Glutamatergic neuron (in vitro differentiated cells): ENCODE results near the gene IFNG. TPM values are rescaled to one million over a fixed set of nuclear protein-coding genes. Genes with fewer than 3 reads are reported as not detected.
A peak's percentile ranks its signal among the peaks of the same experiment; 100 is the strongest.

Experiments
- DNase-seq: peaks from one replicate; pipeline ENCODE4 v3.0.0; 2022
- H3K27ac Mint-ChIP-seq: one replicate; pipeline ENCODE4 v1.8.0; 2020; ENCODE audit warnings: mild to moderate bottlenecking, mixed read lengths, inconsistent platforms; ENCODE audit not compliant: unreplicated experiment
- H3K27me3 Mint-ChIP-seq: one replicate; pipeline ENCODE4 v1.8.0; 2020; ENCODE audit warnings: mild to moderate bottlenecking, moderate library complexity, mixed read lengths, inconsistent platforms; ENCODE audit not compliant: unreplicated experiment
- H3K36me3 Mint-ChIP-seq: one replicate; pipeline ENCODE4 v1.8.0; 2020; ENCODE audit warnings: mild to moderate bottlenecking, mixed read lengths, inconsistent platforms; ENCODE audit not compliant: unreplicated experiment
- H3K4me1 Mint-ChIP-seq: one replicate; pipeline ENCODE4 v1.8.0; 2020; ENCODE audit warnings: mild to moderate bottlenecking, low read depth, mixed read lengths, inconsistent platforms; ENCODE audit not compliant: unreplicated experiment
- H3K4me3 Mint-ChIP-seq: one replicate; pipeline ENCODE4 v1.8.0; 2020; ENCODE audit warnings: mild to moderate bottlenecking, mixed read lengths, inconsistent platforms; ENCODE audit not compliant: unreplicated experiment
- H3K9me3 Mint-ChIP-seq: one replicate; pipeline ENCODE4 v1.8.0; 2020; ENCODE audit warnings: mild to moderate bottlenecking, moderate library complexity, mixed read lengths, inconsistent platforms; ENCODE audit not compliant: unreplicated experiment
- CTCF ChIP-seq: fragments of 200-600 bp; sonication (generic); IDR thresholded peaks from one replicate; pipeline ENCODE4 v1.5.0; 2021; ENCODE audit not compliant: partially characterized antibody, unreplicated experiment
- total RNA-seq: library from RNA; stranded (reverse); fragmentation: NEBNext Ultra II Directional; extraction: Animal tissue kit (Norgen Biotek cat#: 25700); gene quantifications from one replicate; pipeline ENCODE4 v1.2.1, GENCODE V29; 2021; ENCODE audit not compliant: unreplicated experiment

The IFNG gene
- total RNA-seq, 1 donor from 2014 or later: not detected

GRCh38 chr12:68200854-68201253, 41.3 kb upstream of the IFNG start:
- no peak for DNase-seq
- TF ChIP-seq CTCF: no peak
- H3K4me1 Mint-ChIP-seq: no peaks in the 10 kb centered on the region
- no peaks in the 10 kb centered on the region for H3K36me3 Mint-ChIP-seq
- no peak overlapping the region for H3K4me3 Mint-ChIP-seq
- H3K9me3 Mint-ChIP-seq: no peaks in the 10 kb centered on the region
- H3K27me3 Mint-ChIP-seq: no peaks in the 10 kb centered on the region
- H3K27ac Mint-ChIP-seq: no peak overlapping the region

- no peak for TF ChIP-seq CTCF
- DNase-seq: no peak
- Mint-ChIP-seq H3K27me3 (no peaks in the 10 kb centered on the region), H3K36me3 (no peaks in the 10 kb centered on the region), H3K4me1 (no peaks in the 10 kb centered on the region), H3K27ac (no peak overlapping the region), H3K9me3 (no peaks in the 10 kb centered on the region), H3K4me3 (no peak overlapping the region)
Observed at GRCh38 chr12:68199127-68199526, 39.6 kb upstream of the IFNG start.

GRCh38 chr12:68198507-68199086, 39.1 kb upstream of the IFNG start:
- peak overlapping the region; percentile 26 for H3K27ac Mint-ChIP-seq
- no peak overlapping the region for H3K4me3 Mint-ChIP-seq
- no peak for TF ChIP-seq CTCF
- no peaks in the 10 kb centered on the region for H3K9me3 Mint-ChIP-seq
- DNase-seq: no peak
- no peaks in the 10 kb centered on the region for H3K27me3 Mint-ChIP-seq
- no peaks in the 10 kb centered on the region for H3K4me1 Mint-ChIP-seq
- H3K36me3 Mint-ChIP-seq: no peaks in the 10 kb centered on the region

- Mint-ChIP-seq H3K36me3 (no peaks in the 10 kb centered on the region), H3K9me3 (no peaks in the 10 kb centered on the region), H3K27ac (no peak overlapping the region), H3K27me3 (no peaks in the 10 kb centered on the region), H3K4me3 (no peak overlapping the region), H3K4me1 (peaks cover 9% of the 10 kb centered on the region)
- no peak for TF ChIP-seq CTCF
- DNase-seq: no peak
Observed at GRCh38 chr12:68190301-68190700, 30.8 kb upstream of the IFNG start.

GRCh38 chr12:68189821-68190242, 30.3 kb upstream of the IFNG start:
- DNase-seq: no peak
- Mint-ChIP-seq H3K27me3 (no peaks in the 10 kb centered on the region), H3K4me3 (no peak overlapping the region), H3K4me1 (peaks cover 9% of the 10 kb centered on the region), H3K36me3 (no peaks in the 10 kb centered on the region), H3K9me3 (no peaks in the 10 kb centered on the region), H3K27ac (no peak overlapping the region)
- no peak for TF ChIP-seq CTCF
